Glutamatergic neuron (in vitro differentiated cells): ENCODE measurements around the gene KNCN. TPM values are rescaled to one million over a fixed set of nuclear protein-coding genes. Genes with fewer than 3 reads are reported as not detected.

Experiments used
- DNase-seq: peaks from one replicate; pipeline ENCODE4 v3.0.0; 2022
- H3K27ac Mint-ChIP-seq: one replicate; pipeline ENCODE4 v1.8.0; 2020; ENCODE audit warnings: mild to moderate bottlenecking, mixed read lengths, inconsistent platforms; ENCODE audit not compliant: unreplicated experiment
- H3K27me3 Mint-ChIP-seq: one replicate; pipeline ENCODE4 v1.8.0; 2020; ENCODE audit warnings: mild to moderate bottlenecking, moderate library complexity, mixed read lengths, inconsistent platforms; ENCODE audit not compliant: unreplicated experiment
- H3K36me3 Mint-ChIP-seq: one replicate; pipeline ENCODE4 v1.8.0; 2020; ENCODE audit warnings: mild to moderate bottlenecking, mixed read lengths, inconsistent platforms; ENCODE audit not compliant: unreplicated experiment
- H3K4me1 Mint-ChIP-seq: one replicate; pipeline ENCODE4 v1.8.0; 2020; ENCODE audit warnings: mild to moderate bottlenecking, low read depth, mixed read lengths, inconsistent platforms; ENCODE audit not compliant: unreplicated experiment
- H3K4me3 Mint-ChIP-seq: one replicate; pipeline ENCODE4 v1.8.0; 2020; ENCODE audit warnings: mild to moderate bottlenecking, mixed read lengths, inconsistent platforms; ENCODE audit not compliant: unreplicated experiment
- H3K9me3 Mint-ChIP-seq: one replicate; pipeline ENCODE4 v1.8.0; 2020; ENCODE audit warnings: mild to moderate bottlenecking, moderate library complexity, mixed read lengths, inconsistent platforms; ENCODE audit not compliant: unreplicated experiment
- CTCF ChIP-seq: fragments of 200-600 bp; sonication (generic); IDR thresholded peaks from one replicate; pipeline ENCODE4 v1.5.0; 2021; ENCODE audit not compliant: partially characterized antibody, unreplicated experiment
- total RNA-seq: library from RNA; stranded (reverse); fragmentation: NEBNext Ultra II Directional; extraction: Animal tissue kit (Norgen Biotek cat#: 25700); gene quantifications from one replicate; pipeline ENCODE4 v1.2.1, GENCODE V29; 2021; ENCODE audit not compliant: unreplicated experiment

The KNCN gene
- total RNA-seq, 1 donor from 2014 or later: not detected

GRCh38 chr1:46528297-46528955 lies 23.0 kb downstream of the KNCN start:
- DNase-seq: no peak
- no peak for TF ChIP-seq CTCF
- no peak overlapping the region for H3K4me3 Mint-ChIP-seq
- no peaks in the 10 kb centered on the region for H3K9me3 Mint-ChIP-seq
- H3K4me1 Mint-ChIP-seq: peaks cover 2% of the 10 kb centered on the region
- H3K27ac Mint-ChIP-seq: no peak overlapping the region
- H3K36me3 Mint-ChIP-seq: no peaks in the 10 kb centered on the region
- peaks cover 27% of the 10 kb centered on the region for H3K27me3 Mint-ChIP-seq

- no peak overlapping the region for H3K4me3 Mint-ChIP-seq
- H3K27ac Mint-ChIP-seq: no peak overlapping the region
- H3K27me3 Mint-ChIP-seq: peaks cover 27% of the 10 kb centered on the region
- H3K9me3 Mint-ChIP-seq: no peaks in the 10 kb centered on the region
- TF ChIP-seq CTCF: peak; percentile 80
- peaks cover 2% of the 10 kb centered on the region for H3K4me1 Mint-ChIP-seq
- DNase-seq: peak; percentile 88
- no peaks in the 10 kb centered on the region for H3K36me3 Mint-ChIP-seq
Measured at GRCh38 chr1:46527474-46528296, 23.8 kb downstream of the KNCN start.

- Mint-ChIP-seq H3K27ac (no peak overlapping the region), H3K4me1 (peaks cover 2% of the 10 kb centered on the region), H3K9me3 (no peaks in the 10 kb centered on the region), H3K4me3 (no peak overlapping the region), H3K27me3 (peaks cover 24% of the 10 kb centered on the region), H3K36me3 (no peaks in the 10 kb centered on the region)
- no peak for TF ChIP-seq CTCF
- DNase-seq: no peak
Measured at GRCh38 chr1:46526691-46527291, 24.7 kb downstream of the KNCN start.

GRCh38 chr1:46526013-46526690 lies 25.3 kb downstream of the KNCN start:
- Mint-ChIP-seq H3K27ac (no peak overlapping the region), H3K9me3 (no peaks in the 10 kb centered on the region), H3K36me3 (no peaks in the 10 kb centered on the region), H3K4me1 (peaks cover 2% of the 10 kb centered on the region), H3K4me3 (no peak overlapping the region), H3K27me3 (peaks cover 20% of the 10 kb centered on the region)
- no peak for DNase-seq
- TF ChIP-seq CTCF: no peak
